Measurements from ENCODE around the gene GP2.

DNA sequence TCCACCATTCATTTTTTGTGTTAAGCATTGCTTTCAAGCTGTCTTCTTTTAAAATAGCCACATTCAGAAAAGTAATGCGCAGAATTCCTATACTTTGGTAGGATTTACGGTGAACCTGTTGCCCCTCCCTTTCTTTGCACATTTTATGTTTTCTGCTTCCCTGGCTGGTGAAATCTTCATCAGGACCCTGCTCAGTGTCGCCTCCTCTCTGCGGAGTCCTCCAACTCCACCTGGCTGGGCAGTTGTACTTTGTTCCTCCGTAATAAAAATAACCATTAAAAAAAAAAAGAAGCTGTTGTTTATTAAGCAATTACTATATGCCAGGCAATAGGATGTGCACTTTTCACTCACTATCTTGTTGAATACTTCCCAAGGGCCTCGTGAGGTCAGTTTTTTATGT, 22.3 kb upstream of the GP2 start:
- TF ChIP-seq POLR2A (IDR thresholded peaks at IDR 0.05) (no peak), CTCF (IDR thresholded peaks at IDR 0.05) (no peak)
